Neural crest cell (in vitro differentiated cells): ENCODE data around the gene ATL1. TPM values are rescaled to one million over a fixed set of nuclear protein-coding genes. Genes with fewer than 3 reads are reported as not detected.

Experiments
- DNase-seq: peaks from one replicate; pipeline ENCODE4 v3.0.0; 2021; ENCODE audit warnings: low read depth, mixed read lengths, low spot score
- H3K27ac Mint-ChIP-seq: one replicate; pipeline ENCODE4 v1.8.0; 2021; ENCODE audit warnings: mild to moderate bottlenecking, mixed read lengths; ENCODE audit not compliant: unreplicated experiment
- H3K27me3 Mint-ChIP-seq: 2 replicates; pipeline ENCODE4 v1.8.0; 2021; ENCODE audit warnings: low read depth, mild to moderate bottlenecking, mixed read lengths
- H3K36me3 Mint-ChIP-seq: 2 replicates; pipeline ENCODE4 v1.8.0; 2021; ENCODE audit warnings: low read depth, mild to moderate bottlenecking, mixed read lengths
- H3K4me1 Mint-ChIP-seq: 2 replicates; pipeline ENCODE4 v1.8.0; 2021; ENCODE audit warnings: mixed read lengths
- H3K4me3 Mint-ChIP-seq: one replicate; pipeline ENCODE4 v1.8.0; 2021; ENCODE audit warnings: mild to moderate bottlenecking, mixed read lengths
- H3K9me3 Mint-ChIP-seq: 2 replicates; pipeline ENCODE4 v1.8.0; 2021; ENCODE audit warnings: mixed read lengths
- CTCF ChIP-seq: fragments of 200-600 bp; sonication (generic); conservative IDR thresholded peaks from 2 replicates; pipeline ENCODE4 v1.5.0; 2021; ENCODE audit warnings: antibody characterized with exemption, mild to moderate bottlenecking
- total RNA-seq: library from RNA; stranded (reverse); gene quantifications from 2 replicates; pipeline ENCODE4 v1.2.1, GENCODE V29; 2021

Gene ATL1
- total RNA-seq, 1 donor from 2014 or later, result 15.9 TPM

- DNase-seq, result no peak
- TF ChIP-seq CTCF, result no peak
- peak overlapping the region; percentile 6 for H3K27ac Mint-ChIP-seq
Measured at GRCh38 chr14:50529288-50530179, 30.4 kb upstream of the ATL1 start.

GRCh38 chr14:50530358-50530757 is 29.6 kb upstream of the ATL1 start:
- peak overlapping the region; percentile 95 for H3K4me3 Mint-ChIP-seq
- H3K4me1 Mint-ChIP-seq, result peaks cover 53% of the 10 kb centered on the region
- DNase-seq, result no peak
- H3K36me3 Mint-ChIP-seq, result no peaks in the 10 kb centered on the region
- peak overlapping the region; percentile 17 for H3K27ac Mint-ChIP-seq
- H3K27me3 Mint-ChIP-seq, result no peaks in the 10 kb centered on the region
- no peak for TF ChIP-seq CTCF
- no peaks in the 10 kb centered on the region for H3K9me3 Mint-ChIP-seq

More at GRCh38 chr14:50529288-50530179, 30.4 kb upstream of the ATL1 start:
- Mint-ChIP-seq H3K9me3 (no peaks in the 10 kb centered on the region), H3K36me3 (peaks cover 4% of the 10 kb centered on the region), H3K4me1 (peaks cover 53% of the 10 kb centered on the region), H3K27me3 (no peaks in the 10 kb centered on the region), H3K4me3 (peak overlapping the region; percentile 95)

DNA sequence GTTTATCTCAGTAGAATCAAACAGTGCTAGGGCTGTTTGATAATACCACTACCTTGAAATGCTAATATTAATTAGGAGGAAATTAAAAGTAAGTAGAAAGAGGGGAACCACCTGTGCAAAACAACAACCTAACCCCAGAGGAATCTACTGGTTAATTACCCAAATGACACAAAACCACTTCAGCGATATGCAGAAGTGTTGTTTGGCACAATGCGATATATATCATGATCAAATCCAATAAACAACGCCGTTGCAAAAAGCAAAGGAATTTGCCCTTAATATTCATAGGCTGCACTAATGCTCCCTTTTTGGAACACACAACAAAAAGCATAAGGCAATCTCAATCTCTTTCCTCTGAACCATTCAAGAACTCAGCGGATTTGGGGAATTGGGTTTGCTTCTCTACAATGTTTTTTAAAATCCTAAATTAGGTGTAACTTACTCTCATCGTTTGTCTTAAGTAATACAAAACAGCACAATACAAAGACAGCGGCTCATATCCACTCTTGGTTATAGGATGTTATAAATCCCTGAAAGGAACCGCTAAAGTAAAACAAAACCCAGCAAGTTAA is 29.1 kb upstream of the ATL1 start:
- peak overlapping the region; percentile 95 for H3K4me3 Mint-ChIP-seq
- no peaks in the 10 kb centered on the region for H3K9me3 Mint-ChIP-seq
- no peaks in the 10 kb centered on the region for H3K36me3 Mint-ChIP-seq
- DNase-seq, result no peak
- H3K4me1 Mint-ChIP-seq, result peaks cover 53% of the 10 kb centered on the region
- no peaks in the 10 kb centered on the region for H3K27me3 Mint-ChIP-seq
- peak overlapping the region; percentile 17 for H3K27ac Mint-ChIP-seq
- no peak for TF ChIP-seq CTCF

DNA sequence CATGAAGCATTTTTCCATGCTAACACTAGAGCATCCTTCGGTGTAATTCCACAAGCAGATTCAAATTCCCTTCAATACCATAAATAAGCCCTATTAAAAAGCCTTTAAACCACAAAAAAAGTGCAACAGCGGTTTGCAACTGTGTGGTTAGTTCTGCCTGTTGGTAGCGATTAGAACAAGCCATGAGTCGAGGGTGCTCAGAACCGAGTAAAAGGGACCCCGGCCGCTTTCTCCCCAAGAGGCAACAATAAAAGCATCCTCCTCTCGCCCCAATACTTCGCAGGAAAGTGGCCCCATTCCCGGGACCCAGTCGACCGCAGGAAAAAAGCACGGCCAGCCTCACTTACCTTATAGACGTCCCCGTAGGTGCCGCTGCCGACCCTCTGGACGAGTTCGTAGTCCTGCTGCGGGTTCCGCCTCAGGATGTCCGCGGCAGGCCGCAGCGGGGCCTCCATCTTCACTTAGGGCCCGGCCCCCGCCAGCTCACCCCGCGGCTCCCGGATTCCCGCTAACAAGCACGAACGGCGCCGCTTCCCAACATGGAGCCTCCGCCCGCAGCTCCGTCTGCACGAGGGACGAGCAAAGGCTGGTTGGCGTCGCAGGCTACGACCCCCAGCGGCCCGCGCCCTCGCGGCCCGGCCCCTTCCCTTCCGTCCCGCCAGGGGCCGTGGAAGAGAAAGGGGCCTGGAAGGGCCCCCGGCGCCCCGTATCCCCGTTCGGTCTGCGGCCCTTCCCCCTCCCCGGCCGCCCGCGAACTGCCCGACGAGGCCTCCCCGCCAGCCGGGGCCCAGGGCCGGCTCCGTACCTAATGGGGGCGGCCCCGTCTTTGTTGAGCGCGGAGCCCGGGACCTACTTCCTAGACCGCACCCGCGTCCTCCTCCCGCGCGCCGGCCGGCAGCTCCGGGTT is 28.1 kb upstream of the ATL1 start:
- Mint-ChIP-seq H3K4me1 (peaks cover 50% of the 10 kb centered on the region), H3K27me3 (no peaks in the 10 kb centered on the region), H3K36me3 (peaks cover 3% of the 10 kb centered on the region), H3K27ac (peak overlapping the region; percentile 98), H3K4me3 (peak overlapping the region; percentile 95), H3K9me3 (peaks cover 3% of the 10 kb centered on the region)
- TF ChIP-seq CTCF, result no peak
- peak; percentile 46 for DNase-seq
